AG04449 (cell line): ENCODE data around the gene RIC1.

ENCODE experiments used
- CTCF ChIA-PET: fragments of 350-600 bp; formaldehyde crosslinking; extraction: SDS; loops from one replicate; lab custom pipeline; 2021; ENCODE audit warnings: antibody characterized with exemption; lab: Yijun Ruan, JAX
- POLR2A ChIA-PET: fragments of 400-600, 350-600 bp; formaldehyde crosslinking; extraction: SDS; loops from one replicate; lab custom pipeline; 2020; ENCODE audit warnings: antibody characterized with exemption, inconsistent platforms; lab: Yijun Ruan, JAX
- DNase-seq: peaks from one replicate; pipeline ENCODE4 v3.0.0-alpha.2; 2010; ENCODE audit warnings: low read depth, low spot score
- H3K4me3 ChIP-seq: 2 replicates; pipeline ENCODE4 v1.5.1; 2011; ENCODE audit warnings: low read depth, mild to moderate bottlenecking, control low read depth, low read length
- CTCF ChIP-seq: IDR thresholded peaks from one replicate; pipeline ENCODE4 v1.5.1; 2011; ENCODE audit warnings: mild to moderate bottlenecking, moderate library complexity, low read length, control low read depth, inconsistent platforms; ENCODE audit not compliant: insufficient read depth; ENCODE audit errors: missing control alignments

Gene RIC1

GRCh38 chr9:5817862-5818261 is 189.0 kb downstream of the RIC1 start:
- ChIA-PET POLR2A (interaction anchor here (0.7 kb wide), 1 partner anchor 22 kb away, joined by 3 read pairs; no protein-coding TSS in a partner anchor), CTCF (interaction anchor here (0.9 to 2.8 kb wide), 3 partner anchors 10 to 15 kb away, joined by 3 to 21 read pairs (median 3); partner anchors contain the start of gene ERMP1)
- DNase-seq: no peak
- TF ChIP-seq CTCF: no peak
- H3K4me3 ChIP-seq: no peak overlapping the region

DNA sequence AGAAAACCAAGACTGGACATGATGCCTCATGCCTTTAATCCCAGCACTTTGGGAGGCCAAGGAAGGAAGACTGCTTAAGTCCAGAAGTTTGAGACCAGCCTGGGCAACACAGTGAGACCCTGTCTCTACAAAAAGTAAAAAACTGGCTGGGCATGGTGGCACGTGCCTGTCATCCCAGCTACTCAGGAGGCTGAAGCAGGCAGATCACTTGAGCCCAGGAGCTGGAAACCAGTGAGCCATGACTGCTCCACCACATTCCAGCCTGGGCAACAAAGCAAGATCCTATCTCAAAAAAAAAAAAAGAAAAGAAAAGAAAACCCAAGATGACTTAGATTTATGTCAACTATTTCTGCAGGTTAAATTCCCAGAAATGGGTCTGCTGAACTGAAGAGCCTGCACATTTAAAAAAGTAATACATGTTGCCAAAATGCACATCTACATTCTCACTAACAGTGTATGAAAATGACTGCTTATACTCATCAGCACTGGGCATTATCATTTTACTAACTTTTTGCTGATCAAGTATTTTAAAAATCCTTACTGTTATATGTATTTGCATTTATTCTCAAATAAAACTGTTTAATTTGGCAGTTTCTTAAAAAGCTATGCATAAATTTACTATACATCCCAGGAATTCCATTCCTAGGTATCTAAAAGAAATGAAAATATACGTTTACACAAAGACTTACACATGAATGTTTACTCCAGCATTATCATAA is 189.7 kb downstream of the RIC1 start:
- ChIA-PET POLR2A (interaction anchor here (0.7 kb wide), 1 partner anchor 21 kb away, joined by 3 read pairs; no protein-coding TSS in a partner anchor), CTCF (interaction anchor here (0.9 to 2.8 kb wide), 3 partner anchors 10 to 15 kb away, joined by 3 to 21 read pairs (median 3); partner anchors contain the start of gene ERMP1)
- DNase-seq: no peak
- no peak for TF ChIP-seq CTCF
- no peak overlapping the region for H3K4me3 ChIP-seq

DNA sequence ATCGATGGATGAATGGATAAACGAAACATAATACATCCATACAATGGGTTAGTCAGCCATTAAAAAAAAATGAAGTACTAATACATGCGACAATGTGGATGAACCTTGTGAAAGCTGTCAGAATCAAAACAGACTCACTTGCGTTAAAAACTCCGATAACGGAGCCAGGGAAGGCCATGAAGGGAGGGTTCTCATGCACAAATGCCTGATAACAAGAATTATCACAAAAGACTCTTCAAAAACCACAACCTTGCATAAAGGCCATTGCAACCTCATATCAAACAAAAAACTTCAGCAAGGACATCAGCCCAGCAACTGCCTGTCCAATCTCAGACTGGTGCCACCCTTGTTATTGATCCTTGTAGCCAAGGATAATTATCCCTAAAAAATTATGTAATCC is 190.3 kb downstream of the RIC1 start:
- POLR2A ChIA-PET: no interaction called here
- DNase-seq: no peak
- no peak for TF ChIP-seq CTCF
- no peak overlapping the region for H3K4me3 ChIP-seq
- CTCF ChIA-PET: interaction anchor here (1.3 to 2.0 kb wide), 2 partner anchors 11 to 14 kb away, joined by 3 to 13 read pairs; partner anchors contain the start of gene ERMP1

DNA sequence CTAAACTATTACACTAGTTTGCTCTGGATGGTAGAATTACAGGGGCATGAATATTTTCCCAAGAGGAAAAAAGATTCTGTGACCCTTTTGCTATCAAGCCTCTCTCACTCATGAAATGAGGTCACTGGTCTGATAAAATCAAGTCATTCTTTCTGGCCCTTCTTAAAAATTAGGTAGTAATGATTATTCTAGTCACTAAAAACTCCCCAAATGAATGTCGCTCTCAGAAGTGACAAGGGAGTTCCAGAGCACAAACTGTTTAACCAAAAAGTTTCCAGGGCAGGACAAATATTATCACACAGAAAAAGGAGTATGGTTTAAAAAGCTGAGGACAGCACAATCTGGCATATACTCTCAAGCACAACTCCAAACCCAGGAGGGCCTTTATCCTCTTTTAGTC is 191.5 kb downstream of the RIC1 start:
- ChIA-PET CTCF (interaction anchor here (2.0 kb wide), 2 partner anchors 13 to 17 kb away, joined by 7 to 13 read pairs; partner anchors contain the start of gene ERMP1), POLR2A (no interaction called here)
- TF ChIP-seq CTCF: no peak

DNA sequence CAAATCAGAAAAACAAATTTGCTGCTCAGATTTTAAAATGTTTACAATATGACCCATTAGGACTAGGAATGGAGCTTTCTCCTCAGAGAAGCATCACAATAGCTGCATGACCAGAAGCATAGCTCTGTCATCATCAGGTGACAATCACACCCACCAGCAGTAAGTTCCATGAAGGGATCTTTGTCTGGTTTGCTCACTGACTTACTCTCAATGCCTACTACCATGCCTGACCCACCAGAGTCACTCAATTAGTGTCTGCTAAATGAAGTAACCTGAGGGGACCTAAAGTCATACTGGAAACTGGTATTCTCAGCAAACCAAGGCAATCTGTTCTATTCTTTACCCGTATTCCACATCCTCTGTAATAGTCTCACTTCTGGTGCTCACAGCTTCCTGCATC is 196.3 kb downstream of the RIC1 start:
- CTCF ChIA-PET: no interaction called here
- POLR2A ChIA-PET: no interaction called here
- no peak for DNase-seq
- no peak overlapping the region for H3K4me3 ChIP-seq
- TF ChIP-seq CTCF: no peak

More for the DNA sequence above, 191.5 kb downstream of the RIC1 start:
- no peak for DNase-seq
- H3K4me3 ChIP-seq: no peak overlapping the region
